Right hindlimb (tissue), 1 donor: ENCODE data around the gene SIRT1.
"Not testable (repeated sequence)": the region's sequence is repeated elsewhere in the genome, so short reads cannot be mapped to it uniquely, and the experiment has no call there.

Experiments
- DNase-seq: peaks from one replicate; pipeline ENCODE4 v3.0.0-alpha.2; 2018

Gene SIRT1

DNA sequence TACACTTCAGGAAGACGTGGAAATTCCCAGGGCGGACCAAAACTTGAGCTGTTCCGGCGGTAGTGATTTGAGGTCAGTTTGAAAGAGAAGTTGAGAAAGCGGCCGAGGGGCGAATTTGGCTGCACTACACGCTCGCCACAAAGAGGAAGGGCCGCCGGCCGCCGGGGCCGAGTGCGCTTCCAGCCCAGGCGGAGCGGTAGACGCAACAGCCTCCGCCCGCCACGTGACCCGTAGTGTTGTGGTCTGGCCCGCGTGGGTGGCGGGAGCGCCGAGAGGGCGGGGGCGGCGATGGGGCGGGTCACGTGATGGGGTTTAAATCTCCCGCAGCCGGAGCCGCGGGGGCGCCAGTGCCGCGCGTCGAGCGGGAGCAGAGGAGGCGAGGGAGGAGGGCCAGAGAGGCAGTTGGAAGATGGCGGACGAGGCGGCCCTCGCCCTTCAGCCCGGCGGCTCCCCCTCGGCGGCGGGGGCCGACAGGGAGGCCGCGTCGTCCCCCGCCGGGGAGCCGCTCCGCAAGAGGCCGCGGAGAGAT, at the start of gene SIRT1:
Gene SIRT1, plus strand, starts transcription at position 344 of the 529 bp plus-strand sequence. Its CDS starts 66 bp downstream, at position 410.
- DNase-seq: peak; percentile 98

- not testable (repeated sequence) for DNase-seq
Observed at GRCh38 chr10:67835541-67836394, 48.7 kb upstream of the SIRT1 start.

GRCh38 chr10:67836488-67836887, 48.0 kb upstream of the SIRT1 start:
- no peak for DNase-seq

DNA sequence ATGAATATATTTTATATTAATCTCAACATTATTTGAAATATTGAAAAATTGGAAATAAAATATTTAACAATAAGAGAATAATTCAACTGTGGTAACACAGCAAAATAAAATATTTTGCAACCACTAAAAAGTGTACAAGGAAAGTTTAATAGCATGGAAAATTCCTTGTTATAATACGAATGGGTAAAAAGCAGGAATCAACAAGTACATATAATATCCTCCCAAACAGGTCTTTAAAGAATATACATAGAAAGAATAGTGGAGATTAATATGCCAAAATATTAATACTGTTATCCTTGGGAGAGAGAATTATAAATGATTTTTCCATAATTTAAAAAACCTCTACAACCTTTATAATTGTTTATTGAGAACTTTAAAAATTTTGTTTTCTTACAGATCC, 47.5 kb upstream of the SIRT1 start:
- no peak for DNase-seq

- peak; percentile 30 for DNase-seq
Observed at GRCh38 chr10:67837541-67838314, 46.7 kb upstream of the SIRT1 start, which contains the start of gene DNAJC12. Gene DNAJC12 (minus strand): TSS chr10:67838188. CDS start chr10:67838011, 177 bp downstream.

DNA sequence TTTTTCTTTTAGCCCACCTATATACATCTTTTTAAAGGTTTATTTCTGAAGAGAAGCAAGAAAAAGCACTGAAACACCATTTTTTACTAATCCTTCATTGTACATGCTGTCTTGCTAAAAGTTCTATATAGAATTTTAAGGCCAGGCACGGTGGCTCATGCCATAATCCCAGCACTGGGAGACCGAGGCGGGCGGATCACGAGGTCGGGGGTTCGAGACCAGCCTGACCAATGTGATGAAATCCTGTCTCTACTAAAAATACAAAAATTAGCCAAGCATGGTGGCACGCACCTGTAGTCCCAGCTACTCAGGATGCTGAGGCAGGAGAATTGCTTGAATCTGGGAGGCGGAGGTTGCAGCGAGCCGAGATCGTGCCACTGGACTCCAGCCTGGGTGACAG, 44.9 kb upstream of the SIRT1 start:
- DNase-seq: not testable (repeated sequence)

DNA sequence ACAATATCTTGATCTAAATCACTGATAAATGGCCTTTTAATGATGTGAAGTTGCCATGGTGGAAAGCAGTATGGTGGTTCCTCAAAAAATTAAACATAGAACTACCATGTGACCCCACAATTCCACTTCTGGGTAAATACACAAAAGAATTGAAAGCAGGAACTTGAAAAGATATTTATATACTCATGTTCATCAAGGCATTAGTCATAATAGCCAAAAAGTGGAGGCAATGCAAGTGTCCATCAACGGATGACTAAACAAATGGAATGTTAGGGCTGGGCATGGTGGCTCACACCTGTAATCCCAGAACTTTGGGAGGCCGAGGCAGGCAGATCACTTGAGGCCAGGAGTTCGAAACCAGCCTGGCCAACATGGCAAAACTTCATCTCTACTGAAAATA, 44.5 kb upstream of the SIRT1 start:
- no peak for DNase-seq

- DNase-seq: no peak
Observed at GRCh38 chr10:67841737-67842136, 42.7 kb upstream of the SIRT1 start.

- DNase-seq: no peak
Observed at GRCh38 chr10:67843284-67843683, 41.2 kb upstream of the SIRT1 start.

DNA sequence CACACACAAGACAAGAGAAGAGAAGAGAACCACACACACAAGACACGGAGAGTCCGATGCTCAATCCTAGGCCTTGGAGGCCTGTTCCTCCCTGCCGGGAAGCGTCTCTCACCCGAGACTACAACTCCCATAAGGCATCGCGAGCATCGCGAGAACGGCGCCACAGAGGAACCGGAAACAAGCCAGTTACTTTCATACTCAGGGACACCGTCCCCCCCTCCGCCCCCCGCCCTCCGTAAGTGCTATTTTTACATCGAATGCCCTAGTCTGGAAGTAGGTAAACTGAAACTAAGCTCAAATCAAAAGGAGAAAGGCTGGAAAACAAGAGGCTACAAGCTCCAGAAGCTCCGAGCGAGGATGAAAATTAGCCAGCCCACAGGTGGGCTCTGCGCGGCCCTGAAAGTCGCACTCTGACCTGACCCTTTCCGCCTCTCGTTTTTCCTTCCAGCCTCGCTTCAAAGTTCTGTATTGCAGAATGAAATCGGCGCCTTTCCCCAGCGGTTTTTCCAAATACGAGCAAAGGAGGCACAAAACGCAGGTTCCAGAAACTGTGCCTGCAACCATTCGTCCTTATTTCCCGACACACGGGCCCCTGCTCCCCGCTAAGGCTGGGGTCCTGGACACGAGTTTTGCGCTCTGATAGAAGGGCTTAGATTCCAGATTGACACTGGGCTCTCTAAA, 35.0 kb upstream of the SIRT1 start:
- DNase-seq: peak; percentile 97

DNA sequence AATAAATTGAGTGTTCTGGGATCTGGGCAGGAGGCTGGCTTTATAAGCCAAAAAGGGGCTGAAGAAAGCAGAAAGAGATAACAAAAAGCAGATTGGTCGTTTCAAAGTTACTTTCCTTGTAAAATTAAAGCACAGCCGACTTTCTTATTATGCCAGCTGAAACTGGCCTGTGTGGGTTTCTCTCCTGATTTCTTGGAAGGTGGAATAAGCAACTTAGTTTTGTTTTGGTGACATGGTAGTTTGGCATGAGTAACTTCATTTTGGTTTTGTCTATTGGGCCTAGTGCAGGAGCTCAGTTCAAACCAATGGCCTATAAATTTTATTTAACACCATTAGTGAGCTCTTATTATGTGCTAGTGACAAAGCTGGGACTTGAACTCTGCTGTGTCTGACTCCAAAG, 33.3 kb upstream of the SIRT1 start:
- no peak for DNase-seq

DNA sequence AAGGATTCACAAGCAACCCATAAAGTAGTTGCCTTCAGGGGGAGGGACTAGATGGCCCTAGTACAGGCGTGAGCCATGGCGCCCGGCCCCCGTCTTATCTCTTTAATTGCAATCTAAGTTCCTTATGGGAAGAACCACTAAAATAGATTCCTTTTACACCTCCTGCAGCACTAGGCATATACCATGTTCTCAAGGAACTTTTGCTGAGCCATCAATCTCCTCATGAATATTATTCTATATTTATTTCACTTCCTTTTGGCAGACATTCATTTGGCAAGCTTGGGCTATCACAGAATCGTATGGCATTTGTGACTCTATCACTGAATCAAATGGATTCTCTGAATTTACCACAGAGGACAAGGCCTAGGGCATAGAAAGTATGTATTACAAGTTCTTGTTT, 31.7 kb upstream of the SIRT1 start:
- no peak for DNase-seq

- DNase-seq: no peak
Observed at GRCh38 chr10:67853512-67853911, 30.9 kb upstream of the SIRT1 start.

- DNase-seq: no peak
Observed at GRCh38 chr10:67858971-67859370, 25.5 kb upstream of the SIRT1 start.

DNA sequence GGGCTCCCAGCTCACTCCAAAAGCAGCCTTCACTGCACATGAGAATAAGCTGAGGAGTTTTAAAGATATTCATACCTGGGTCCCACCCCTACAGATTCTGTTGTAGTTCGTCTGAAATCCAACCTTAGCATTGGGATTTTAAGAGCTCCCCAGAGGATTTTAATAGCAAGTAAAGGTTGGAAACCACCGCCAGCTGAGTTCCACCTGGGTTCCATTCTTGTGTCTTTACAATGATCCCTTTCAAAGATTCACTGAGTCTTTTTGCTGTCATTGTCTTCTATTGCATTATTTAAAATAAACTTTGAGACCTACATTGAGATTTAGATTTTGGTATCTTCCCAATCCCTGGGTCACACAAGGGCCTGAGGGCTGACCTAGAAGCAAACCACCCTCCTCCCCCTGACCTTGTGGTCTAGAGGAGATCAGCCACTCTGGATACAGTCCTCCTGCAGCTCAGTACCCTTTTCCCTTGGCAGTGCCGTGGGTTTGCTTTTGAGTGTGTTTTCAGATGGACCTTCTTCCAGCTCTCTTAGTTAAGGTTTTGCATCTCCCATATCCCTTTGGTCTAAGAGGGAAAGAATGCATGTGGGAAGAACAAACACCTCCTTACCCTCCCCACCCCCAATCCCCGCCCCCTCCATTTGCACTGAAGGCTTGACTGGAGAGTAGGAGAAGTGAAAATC, 22.6 kb upstream of the SIRT1 start:
- DNase-seq: no peak

DNA sequence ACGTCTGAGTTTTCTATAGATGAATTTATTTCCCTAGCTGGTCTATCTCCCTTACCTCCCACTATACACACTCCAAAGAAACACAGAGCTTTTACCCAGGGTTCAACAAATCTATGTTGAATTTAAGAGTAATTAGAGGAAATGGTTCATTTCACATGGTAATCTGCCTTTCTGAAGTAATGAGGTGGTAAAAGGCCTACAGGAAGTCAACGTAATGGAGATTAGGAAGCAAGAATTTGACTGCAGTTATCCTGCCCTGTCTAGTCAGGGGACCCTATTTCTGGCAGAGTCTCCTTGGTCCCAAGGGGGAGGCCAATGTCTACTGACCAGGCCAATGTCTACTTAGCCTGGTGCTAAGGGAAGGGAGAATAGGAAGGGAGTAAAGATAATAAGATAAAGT, 21.4 kb upstream of the SIRT1 start:
- no peak for DNase-seq

- no peak for DNase-seq
Observed at GRCh38 chr10:67864607-67865371, 19.7 kb upstream of the SIRT1 start.

DNA sequence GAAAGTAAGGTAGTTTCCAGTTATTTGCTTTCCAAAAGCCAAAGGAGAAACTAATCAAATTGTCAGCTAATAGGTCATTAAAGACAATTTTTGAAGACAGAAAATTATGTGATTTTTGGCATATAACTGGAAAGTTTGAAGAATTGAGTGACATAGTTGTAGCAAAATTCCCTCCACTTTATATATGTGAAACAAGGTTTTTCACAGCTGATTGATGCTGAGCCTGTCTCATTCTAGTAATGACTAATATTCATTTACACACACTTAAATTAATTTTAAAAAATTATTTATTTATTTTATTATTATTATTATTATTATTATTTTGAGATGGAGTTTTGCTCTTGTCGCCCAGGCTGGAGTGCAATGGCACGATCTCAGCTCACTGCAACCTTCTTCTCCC, 16.3 kb upstream of the SIRT1 start:
- no peak for DNase-seq

GRCh38 chr10:67869996-67870395, 14.5 kb upstream of the SIRT1 start:
- no peak for DNase-seq

DNA sequence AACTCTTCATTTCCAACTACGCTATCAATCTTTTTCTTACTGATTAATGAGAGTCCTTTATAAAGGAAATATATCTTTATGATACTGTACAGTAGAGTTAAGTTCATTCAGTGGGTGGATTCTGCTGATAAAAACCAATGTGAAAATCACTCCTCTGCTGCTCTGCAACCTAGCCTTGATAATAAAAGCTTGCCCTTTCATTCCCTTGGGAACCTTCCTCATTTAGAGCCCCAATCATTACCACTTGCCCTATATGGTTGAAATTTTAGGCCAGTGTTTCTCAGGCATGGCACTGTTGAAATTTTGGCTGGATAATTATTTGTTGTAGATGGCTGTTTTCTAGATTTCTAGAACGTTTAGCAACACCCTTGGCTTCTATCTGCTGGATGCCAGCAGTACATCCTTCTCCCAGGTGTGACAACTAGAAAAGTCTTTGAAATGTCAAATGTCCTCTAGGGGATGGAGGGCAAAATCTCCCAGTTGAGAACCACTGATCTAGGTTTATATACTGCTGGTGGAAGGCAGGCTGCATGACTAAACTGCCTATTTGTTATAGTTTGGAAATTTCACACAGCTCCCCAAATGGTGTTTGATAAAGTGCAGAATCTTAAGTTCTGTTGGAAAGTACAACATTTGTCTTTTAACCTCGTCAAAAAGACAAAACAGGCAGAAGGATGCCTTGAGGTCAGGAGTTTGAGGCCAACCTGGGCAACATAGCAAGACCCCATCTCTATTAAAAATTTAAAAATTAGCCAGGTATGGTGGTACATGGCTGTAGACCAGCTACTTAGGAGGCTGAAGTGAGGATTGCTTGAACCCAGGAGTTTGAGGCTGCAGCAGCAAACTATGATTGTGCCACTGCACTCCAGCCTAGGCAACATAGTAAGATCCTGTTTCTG, 8.9 kb upstream of the SIRT1 start:
- DNase-seq: no peak

DNA sequence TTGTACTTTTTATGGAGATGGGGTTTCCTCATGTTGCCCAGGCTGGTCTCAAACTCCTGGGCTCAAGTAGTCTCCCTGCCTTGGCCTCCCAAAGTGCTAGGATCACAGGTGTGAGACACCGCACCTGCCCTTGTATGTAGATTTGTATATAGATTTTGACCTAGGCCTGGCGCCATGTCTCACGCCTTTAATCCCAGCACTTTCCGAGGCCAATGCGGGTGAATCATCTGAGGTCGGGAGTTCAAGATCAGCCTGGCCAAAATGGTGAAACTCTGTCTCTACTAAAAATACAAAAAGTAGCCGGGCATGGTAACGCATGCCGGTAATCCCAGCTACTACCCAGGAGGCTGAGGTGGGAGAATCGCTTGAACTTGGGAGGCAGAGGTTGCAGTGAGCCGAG, 7.0 kb upstream of the SIRT1 start:
- not testable (repeated sequence) for DNase-seq
